Erythroblast (primary cell): ENCODE measurements around the gene ZNF597.
"Not testable (repeated sequence)": the region's sequence is repeated elsewhere in the genome, so short reads cannot be mapped to it uniquely, and the experiment has no call there.

Experiments used
- DNase-seq, 2 experiments: peaks; one replicate each; lab custom pipeline; 2025; lab: John Stamatoyannopoulos, UW
- GATA1 ChIP-seq: IDR thresholded peaks from 2 replicates; pipeline ENCODE4 v1.6.1; 2011; ENCODE audit warnings: low read depth, mild to moderate bottlenecking, control low read depth, low read length, moderate library complexity
- POLR2A ChIP-seq: IDR thresholded peaks from 2 replicates; pipeline ENCODE4 v1.6.1; 2011; ENCODE audit warnings: mild to moderate bottlenecking, low read length

The ZNF597 gene

DNA sequence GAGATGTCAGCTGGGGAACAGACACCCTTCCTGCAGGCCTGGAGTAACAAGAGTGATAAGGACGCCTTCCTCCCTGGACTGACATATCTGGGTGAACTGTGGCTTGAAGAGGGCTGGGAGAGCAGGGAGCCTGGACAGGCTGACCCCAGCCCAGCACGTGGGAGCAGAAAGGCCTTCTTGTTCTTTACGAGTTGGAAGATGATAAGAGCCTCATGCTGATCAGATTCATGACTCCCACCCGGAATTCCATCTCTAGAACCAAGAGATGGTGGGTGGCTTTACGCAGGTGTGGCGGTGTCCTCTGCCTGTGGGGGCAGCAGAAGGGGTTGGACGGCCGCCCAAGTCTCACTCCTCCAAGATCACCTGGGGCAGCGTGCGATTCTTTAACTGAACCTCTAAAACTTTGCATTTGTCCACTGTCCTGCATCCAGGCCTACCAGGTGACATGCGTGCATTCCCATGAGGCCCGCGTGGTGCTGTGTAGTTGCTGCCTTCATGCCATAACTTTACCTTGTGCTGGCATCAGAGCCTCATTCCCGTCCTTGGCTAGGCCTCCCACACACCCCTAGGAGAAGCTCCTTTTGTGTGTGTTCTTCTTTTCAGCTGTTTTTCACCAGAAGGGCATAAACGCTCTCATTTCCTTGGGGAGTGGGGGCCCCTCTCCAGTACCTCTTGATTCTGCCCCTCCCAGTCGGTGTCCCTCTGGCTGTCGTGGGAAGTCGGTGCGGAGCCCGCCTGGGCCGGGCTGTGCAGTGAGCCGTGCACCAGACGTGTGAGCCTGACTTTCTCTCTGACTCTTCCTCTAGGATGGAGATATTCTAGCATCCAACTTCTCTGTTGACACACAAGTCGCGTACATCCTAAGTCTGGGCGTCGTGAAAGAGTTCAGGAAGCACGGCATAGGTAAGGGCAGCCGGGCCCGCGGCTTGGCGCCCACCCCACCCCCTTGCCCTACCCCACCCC lies 38.7 kb upstream of the ZNF597 start:
- no peak for DNase-seq
- TF ChIP-seq POLR2A (no peak), GATA1 (no peak)

DNA sequence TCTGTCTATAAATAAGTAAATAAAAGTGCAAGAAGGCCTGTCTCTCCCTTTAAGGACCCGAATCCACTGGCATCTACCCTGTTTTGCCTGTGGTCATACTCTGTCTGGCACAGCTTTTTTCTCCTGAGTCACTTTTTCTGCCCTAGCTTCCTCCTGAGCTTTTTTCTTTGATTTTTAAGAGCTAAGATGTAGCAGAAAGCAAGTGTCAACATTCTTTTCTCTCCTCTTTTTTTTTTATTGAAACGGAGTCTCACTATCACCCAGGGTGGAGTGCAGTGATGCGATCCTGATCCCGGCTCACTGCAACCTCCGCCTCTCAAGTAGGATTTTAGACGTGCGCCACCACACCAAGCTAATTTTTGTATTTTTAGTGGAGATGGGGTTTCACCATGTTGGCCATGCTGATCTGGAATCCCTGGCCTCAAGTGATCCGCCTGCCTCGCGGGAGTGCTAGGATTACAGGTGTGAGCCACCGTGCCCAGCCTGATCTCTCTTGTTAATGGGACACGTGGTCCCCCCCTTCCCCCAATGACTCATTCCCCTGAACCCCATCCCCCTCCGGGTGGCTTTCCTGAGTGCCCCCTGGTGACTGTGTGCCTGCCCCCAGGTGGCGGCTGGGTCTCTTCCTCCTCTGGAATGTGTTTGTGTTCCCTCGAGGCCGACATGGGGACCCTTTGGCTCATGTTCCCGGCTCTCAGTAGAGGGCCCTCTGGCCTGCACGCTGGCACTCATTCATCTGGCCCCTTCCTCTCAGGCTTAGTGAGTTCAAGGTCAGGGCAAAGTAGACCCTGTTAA lies 37.8 kb upstream of the ZNF597 start:
- TF ChIP-seq GATA1, result no peak
- no peak for TF ChIP-seq POLR2A
- no peak for DNase-seq

DNA sequence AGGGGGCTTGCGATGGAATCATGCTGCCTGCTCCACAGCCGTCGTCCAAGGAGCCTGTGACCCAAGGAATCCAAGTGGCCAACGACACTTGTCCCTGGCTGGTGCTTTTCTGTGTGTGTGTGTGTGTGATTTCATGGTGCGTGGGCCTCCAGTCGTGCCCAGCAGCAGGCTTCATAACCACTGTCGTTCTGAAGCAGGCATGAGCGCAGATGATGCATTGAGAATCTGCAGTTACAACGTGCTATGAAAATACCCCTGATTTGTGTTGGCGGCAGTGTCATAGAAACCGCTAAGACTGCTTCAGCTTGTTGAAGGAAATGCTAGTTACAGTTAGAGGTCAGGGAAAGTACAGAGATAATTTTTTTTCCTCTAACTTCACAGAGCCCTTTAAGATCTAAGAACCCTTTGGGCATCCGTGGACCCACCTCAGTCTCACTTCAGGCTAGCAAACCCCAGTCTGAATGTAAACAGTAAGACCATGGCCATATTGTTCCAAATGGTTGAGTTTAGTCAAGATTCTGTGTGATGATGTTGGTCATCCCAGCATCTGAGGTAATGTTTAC lies 36.4 kb upstream of the ZNF597 start:
- no peak for TF ChIP-seq GATA1
- TF ChIP-seq POLR2A, result no peak
- no peak for DNase-seq

DNA sequence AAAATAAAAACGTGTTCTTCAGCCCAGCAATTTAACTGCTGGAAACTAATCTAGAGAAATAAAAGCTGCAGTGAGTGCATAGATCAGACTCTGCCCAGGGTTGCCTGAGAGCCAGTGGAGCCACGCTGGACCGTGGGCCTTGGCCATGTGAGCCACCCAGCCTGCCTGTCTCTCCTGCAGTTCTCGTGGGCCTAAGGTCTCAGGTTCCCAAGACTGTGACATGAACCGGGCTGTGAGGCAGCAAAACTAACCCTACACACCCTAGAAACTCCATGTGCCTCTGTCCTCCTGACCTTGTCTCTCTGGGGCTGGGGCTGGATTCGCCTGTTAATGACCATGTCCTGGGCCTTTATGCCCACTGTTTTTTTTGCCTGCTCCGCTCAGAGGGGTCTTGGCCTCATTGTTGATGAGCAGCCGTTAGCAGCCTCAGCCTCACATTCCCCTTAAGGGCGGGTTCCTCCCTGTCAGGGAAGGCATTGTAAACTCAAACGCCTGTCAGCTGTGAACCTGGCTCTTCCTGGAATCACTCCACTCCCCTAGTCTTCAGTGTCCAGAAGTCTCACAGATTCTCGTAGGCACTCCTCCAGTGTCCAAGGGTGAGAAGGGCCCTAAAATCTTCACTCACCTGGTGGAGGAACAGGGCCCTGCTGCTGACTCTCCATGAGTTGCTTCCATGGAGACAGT lies 35.1 kb upstream of the ZNF597 start:
- no peak for TF ChIP-seq GATA1
- no peak for TF ChIP-seq POLR2A
- DNase-seq, result no peak

DNA sequence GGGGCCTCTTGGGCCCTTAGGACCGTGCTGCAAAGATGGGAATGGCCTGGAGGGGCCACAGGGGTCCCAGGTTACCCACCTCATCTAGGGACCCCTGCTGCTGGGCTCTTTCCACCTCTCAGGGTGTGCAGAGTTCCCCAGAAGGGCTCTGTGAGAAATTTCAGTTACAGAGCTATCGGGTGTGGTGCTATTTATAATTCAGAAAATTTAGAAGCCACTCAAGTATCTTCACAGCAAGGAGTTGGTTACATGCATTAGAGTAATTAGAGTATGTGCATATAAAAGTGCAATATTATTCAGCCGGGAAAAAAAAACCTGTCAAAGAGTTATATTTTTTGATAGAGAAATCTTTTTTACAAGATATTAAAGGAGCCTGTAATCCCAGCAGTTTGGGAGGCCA lies 33.1 kb upstream of the ZNF597 start:
- no peak for DNase-seq
- TF ChIP-seq POLR2A (no peak), GATA1 (no peak)

DNA sequence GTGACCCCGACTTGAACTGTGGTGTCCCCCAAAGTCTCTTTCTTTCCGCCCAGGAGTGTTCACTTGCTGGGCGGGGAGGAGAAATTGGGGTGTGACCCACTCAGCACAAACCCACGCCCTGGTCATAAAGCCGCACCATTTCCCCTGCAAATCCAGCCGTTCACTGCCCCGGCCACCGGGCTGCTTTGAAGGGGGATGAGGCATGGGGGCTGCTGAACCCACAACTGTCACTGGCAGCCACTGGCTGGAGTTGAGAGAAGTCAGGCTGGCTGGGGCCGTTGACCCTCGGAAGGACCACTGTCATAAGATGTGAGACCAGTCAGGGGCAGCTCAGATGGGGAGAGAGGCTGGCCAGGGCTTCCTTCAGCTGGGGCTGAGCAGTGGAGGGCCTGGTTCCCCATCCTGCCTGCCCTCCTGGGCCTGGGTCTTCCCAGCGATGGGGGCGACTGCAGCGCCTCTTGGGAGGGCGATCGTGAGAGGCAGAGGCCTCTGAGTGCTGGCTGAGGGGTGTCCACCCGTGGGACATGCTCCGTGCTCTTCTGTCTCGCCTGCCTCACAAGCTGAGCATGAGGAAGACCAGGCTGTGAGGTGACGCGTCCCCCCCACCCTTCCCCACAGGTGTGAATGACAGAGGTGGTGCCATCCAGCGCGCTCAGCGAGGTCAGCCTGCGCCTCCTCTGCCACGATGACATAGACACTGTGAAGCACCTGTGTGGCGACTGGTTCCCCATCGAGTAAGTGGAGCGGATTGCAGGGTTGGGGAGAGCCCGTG lies 32.5 kb upstream of the ZNF597 start:
- TF ChIP-seq GATA1 (no peak), POLR2A (no peak)
- no peak for DNase-seq

DNA sequence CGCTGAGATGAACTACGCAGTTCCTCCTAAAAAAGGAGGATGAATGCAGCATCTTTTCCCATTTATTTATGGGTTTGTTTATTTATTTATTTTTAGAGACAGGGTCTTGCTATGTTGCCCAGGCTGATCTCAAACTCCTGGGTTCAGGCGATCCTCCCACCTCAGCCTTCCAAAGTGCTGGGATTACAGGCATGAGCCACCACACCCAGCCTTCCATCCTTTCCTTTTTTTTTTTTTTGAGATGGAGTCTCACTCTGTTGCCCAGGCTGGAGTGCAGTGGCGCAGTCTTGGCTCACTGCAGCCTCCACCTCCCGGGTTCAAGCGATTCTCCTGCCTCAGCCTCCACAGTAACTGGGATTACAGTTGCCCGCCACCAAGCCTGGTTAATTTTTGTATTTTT lies 31.6 kb upstream of the ZNF597 start:
- not testable (repeated sequence) for DNase-seq

DNA sequence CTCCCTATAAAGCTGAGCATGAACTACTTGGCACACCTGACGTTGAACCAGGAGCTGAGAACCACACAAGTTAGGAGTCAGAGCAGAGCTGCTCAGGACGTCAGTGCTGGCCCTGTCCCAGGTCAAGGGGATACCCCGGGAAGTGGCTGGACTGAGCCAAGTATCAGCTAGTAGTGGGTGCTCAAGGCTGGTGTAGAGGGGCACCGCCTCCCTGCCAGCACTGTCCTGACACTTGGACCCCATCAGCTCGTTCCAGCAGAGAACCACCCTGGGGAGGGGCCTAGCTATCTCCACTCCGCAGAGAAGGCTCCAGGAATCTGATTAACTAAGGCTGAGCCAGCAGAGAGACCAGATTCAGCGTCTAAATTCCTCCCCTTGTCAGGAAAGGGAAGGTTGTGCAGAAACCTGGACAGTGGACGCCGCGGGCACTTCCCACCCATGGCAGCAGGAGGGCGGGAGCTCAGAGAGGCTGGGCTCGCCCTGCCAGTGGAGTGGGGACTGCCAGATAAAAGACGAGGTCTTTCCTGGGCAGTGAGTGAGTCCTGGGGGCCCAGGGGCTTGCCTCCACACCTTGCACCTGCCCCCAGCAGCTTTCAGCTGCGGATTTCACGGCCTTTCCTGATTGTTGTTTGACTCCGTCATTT lies 31.0 kb upstream of the ZNF597 start:
- TF ChIP-seq POLR2A, result no peak
- TF ChIP-seq GATA1, result no peak
- peak; percentile 83 to 89 for DNase-seq

DNA sequence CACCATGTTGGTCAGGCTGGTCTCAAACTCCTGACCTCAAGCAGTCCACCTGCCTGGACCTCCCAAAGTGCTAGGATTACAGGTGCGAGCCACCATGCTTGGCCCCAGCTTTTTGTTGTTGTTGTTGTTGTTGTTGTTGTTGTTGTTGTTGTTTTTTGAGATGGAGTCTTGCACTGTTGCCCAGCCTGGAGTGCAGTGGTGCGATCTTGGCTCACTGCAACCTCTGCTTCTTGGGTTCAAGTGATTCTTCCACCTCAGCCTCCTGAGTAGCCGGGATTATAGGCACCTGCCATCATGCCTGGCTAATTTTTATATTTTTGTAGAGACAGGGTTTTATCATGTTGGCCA lies 30.3 kb upstream of the ZNF597 start:
- DNase-seq, result not testable (repeated sequence)

DNA sequence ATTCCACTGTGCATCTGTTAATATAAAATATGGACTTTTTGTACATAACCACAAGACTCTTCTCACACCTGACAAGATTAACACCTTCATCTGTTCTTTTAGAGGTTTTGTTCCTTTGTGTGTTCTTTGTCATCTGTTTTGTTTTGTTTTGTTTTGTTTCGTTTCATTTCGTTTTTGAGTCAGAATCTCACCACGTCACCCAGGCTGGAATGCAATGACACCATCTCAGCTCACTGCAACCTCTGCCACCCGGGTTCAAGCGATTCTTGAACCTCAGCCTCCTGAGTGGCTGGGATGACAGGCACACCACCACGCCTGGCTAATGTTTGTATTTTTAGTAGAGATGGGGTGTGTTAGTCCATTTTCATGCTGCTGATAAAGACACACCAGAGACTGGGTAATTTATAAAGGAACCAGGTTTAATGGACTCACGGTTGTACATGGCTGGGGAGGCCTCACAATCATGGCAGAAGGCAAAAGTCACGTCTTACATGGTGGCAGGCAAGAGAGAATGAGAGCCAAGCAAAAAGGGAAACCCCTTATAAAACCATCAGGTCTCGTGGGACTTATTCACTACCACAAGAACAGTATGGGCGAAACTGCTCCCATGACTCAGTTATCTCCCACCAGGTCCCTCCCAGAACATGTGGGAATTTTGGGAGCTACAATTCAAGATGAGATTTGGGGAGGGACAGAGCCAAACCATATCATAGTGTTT lies 29.7 kb upstream of the ZNF597 start:
- TF ChIP-seq GATA1 (no peak), POLR2A (no peak)
- DNase-seq, result no peak

DNA sequence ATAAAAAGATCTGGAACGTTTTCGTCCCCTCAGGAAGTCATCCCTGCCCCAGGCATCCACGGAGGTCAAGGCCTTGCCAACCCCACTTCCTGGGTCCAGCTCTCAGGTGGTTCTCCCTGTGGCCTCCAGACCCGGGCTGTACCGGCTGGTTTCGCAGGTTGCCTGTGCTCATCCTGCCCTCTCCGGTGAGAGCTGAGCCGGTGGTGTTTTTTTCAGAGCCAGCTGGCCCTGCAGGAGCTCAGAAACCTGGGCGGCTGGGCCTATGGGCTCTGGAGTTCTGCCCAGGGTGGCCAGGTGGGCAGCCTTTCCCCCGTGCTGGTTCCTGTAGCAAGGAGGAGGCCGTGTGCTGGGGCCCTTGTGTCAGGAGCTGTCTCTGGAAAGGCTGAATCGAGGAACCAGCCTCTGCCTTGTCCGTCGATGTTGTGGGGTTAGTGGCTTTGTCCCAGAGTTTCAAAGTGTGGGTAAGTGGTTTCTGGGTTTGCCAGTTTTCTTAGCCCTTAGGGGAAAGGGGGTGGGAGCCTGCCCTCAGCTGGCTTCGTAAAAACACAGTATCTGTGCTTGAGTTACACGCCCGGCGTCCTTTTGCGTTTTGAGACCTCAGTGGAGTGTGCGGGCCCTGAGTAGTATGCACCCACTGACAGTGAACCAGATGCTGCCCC lies 28.3 kb upstream of the ZNF597 start:
- no peak for DNase-seq
- TF ChIP-seq GATA1 (no peak), POLR2A (no peak)

DNA sequence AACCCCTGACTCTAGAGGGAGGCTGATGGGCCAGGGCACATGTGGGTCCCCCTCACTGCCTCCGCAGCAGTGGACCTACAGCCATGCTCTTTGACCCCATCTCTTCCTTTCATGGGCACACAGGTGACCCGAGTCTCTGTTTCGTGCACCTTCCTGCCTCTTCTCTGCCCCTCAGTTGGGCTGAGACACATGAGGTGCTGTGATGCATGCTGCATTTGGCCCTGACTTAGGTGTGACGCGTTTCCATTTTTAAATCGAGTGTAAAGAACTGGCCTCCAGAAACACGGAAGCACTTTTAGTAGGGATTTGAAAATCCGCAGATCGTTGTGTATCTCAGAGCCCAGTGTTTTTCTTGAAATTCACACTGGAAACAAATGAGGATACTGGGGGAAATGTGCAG lies 27.4 kb upstream of the ZNF597 start:
- no peak for DNase-seq
- TF ChIP-seq GATA1 (no peak), POLR2A (no peak)

DNA sequence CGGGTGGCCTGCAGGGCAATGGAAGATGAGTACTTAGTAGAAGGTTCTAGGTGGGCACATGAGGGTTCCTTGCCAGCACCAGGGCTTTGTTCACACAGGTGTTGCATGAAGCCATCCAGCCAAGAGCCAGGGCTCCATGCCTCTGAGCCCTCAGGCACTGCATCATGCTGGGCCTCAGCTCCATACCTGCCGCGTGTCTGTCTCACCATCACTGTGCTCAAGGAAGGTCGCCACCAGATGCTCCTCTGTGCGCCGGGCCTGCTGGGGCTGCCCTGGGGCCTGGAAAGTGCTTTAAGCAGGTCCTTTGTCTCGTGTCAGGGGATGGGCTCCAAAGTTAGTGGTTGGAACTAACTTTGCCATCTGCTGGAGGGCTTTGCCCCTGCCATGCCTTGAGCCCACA lies 26.4 kb upstream of the ZNF597 start:
- TF ChIP-seq POLR2A, result no peak
- TF ChIP-seq GATA1, result no peak

More for the DNA sequence above, 26.4 kb upstream of the ZNF597 start:
- no peak for DNase-seq
